ENCODE data around the gene KIRREL2. TPM values are rescaled to one million over a fixed set of nuclear protein-coding genes. Genes with fewer than 3 reads are reported as not detected.

KIRREL2 gene
- total RNA-seq, 2 donors from 2014 or later, result 1.2 TPM; not detected in 1

DNA sequence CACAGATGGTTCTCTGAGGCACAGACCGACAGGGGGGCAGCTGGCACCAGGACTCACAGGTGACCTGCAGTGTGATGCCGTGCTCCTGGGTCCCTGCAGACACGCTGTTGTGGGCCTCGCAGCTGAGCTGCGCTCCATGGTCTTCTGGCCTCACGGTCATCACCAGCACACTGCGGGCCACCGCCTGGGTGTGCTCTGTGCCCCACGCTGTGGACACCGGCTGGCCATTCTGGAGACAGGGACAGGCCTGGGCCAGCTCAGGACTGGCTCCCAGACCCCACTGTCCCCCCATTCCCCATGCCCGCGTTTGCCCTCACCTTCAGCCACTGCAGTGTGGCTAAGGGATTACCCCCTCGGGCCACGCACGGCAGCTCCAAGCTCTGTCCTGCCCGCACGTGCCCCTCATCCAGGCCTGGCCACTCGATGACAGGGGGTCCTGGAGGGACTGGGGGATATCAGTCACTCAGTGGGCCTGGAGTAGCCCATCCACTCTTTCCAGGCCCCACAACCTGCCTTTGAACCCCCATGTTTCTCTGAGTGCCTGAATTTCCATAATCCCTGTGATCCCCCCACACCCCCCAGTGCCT is 7.7 kb upstream of the KIRREL2 start:
- H3K9me3 ChIP-seq, result no peaks in the 10 kb centered on the region
- TF ChIP-seq POLR2AphosphoS5 (IDR thresholded peaks at IDR 0.05) (no peak), POLR2A (IDR thresholded peaks at IDR 0.05) (no peak)
- TF ChIP-seq, protein P1, sequence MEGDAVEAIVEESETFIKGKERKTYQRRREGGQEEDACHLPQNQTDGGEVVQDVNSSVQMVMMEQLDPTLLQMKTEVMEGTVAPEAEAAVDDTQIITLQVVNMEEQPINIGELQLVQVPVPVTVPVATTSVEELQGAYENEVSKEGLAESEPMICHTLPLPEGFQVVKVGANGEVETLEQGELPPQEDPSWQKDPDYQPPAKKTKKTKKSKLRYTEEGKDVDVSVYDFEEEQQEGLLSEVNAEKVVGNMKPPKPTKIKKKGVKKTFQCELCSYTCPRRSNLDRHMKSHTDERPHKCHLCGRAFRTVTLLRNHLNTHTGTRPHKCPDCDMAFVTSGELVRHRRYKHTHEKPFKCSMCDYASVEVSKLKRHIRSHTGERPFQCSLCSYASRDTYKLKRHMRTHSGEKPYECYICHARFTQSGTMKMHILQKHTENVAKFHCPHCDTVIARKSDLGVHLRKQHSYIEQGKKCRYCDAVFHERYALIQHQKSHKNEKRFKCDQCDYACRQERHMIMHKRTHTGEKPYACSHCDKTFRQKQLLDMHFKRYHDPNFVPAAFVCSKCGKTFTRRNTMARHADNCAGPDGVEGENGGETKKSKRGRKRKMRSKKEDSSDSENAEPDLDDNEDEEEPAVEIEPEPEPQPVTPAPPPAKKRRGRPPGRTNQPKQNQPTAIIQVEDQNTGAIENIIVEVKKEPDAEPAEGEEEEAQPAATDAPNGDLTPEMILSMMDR (IDR thresholded peaks at IDR 0.05), result no peak
- 91% methylated on average over 18 of the region's 18 CpGs for WGBS
- no peak overlapping the region for H3K4me3 ChIP-seq
- peaks cover 13% of the 10 kb centered on the region for H3K27me3 ChIP-seq (replicated peaks; ENCODE audit: insufficient read depth)
- no peaks in the 10 kb centered on the region for H3K36me3 ChIP-seq
- H3K27ac ChIP-seq, result no peak overlapping the region
- intact Hi-C loops (cut with DNase I), result no loop called here
- peaks cover 3% of the 10 kb centered on the region for H3K4me1 ChIP-seq (replicated peaks)
- no peak for DNase-seq (ENCODE audit: low spot score)

GRCh38 chr19:35851213-35852028 is 5.3 kb upstream of the KIRREL2 start:
- peaks cover 7% of the 10 kb centered on the region for H3K27me3 ChIP-seq (replicated peaks; ENCODE audit: insufficient read depth)
- WGBS, result 51% methylated on average over 32 of the region's 32 CpGs

DNA sequence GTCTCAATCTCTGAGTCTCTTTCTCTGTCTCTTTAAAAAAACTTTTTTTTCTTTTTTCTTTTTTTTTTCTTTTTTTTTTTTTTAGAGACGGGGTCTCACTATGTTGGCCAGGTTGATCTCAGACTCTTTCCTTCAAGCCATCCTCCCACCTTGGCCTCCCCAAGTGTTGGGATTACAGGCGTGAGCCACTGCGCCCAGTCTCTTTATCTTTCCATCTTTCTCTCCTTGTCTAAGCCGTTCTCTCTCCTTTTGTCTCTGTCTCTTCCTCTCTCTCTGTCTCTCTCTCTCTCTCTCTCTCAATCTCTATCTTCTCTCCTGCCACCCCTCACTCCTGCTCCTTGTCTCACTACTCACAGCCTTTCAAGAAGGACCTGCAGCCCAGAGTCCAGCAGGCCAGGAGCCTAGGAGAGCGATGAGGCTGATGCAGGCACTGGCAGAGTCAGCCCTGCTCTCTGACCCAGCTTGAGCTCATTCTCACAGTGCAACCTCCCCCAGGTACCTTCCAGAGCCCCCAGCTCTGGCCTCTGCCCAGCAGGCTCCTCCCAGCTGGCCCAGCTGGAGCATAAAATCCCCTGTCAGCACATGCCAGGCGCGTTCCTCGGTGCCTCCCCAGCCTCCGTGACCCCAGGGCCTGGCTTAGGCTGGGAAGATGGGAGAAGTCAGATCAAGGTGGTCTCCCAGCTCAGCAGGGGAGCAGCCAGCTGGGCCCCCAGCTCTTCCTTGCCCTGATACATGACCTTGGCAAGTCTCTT is 4.5 kb upstream of the KIRREL2 start, which contains the start of gene NPHS1:
Gene NPHS1, minus strand, starts transcription at position 476 of the 752 bp plus-strand sequence. CDS start 667 bp downstream, outside the sequence.
- Histone ChIP-seq H3K27me3 (replicated peaks; ENCODE audit: insufficient read depth) (peaks cover 7% of the 10 kb centered on the region), H3K4me3 (no peak within 1 kb of the TSS), H3K27ac (no peak within 1 kb of the TSS), H3K9me3 (no peaks in the 10 kb centered on the region), H3K36me3 (no peaks in the 10 kb centered on the region), H3K4me1 (replicated peaks) (no peaks in the 10 kb centered on the region)
- no peak for TF ChIP-seq POLR2A (IDR thresholded peaks at IDR 0.05)
- TF ChIP-seq, protein P1 (IDR thresholded peaks at IDR 0.05), result no peak
- no peak for TF ChIP-seq POLR2AphosphoS5 (IDR thresholded peaks at IDR 0.05)
- 46% methylated on average over 9 of the region's 9 CpGs for WGBS
- intact Hi-C loops (cut with DNase I), result no loop called here
- no peak for DNase-seq (ENCODE audit: low spot score)

More at GRCh38 chr19:35851213-35852028, 5.3 kb upstream of the KIRREL2 start:
- no peak overlapping the region for H3K4me3 ChIP-seq
- no peaks in the 10 kb centered on the region for H3K9me3 ChIP-seq
- no peak for DNase-seq (ENCODE audit: low spot score)
- H3K27ac ChIP-seq, result no peak overlapping the region
- no peaks in the 10 kb centered on the region for H3K36me3 ChIP-seq
- TF ChIP-seq, protein P1 (IDR thresholded peaks at IDR 0.05), result no peak
- TF ChIP-seq POLR2AphosphoS5 (IDR thresholded peaks at IDR 0.05) (no peak), POLR2A (IDR thresholded peaks at IDR 0.05) (no peak)
- no peaks in the 10 kb centered on the region for H3K4me1 ChIP-seq (replicated peaks)
- intact Hi-C loops (cut with DNase I), result no loop called here

- no peak for DNase-seq (ENCODE audit: low spot score)
- TF ChIP-seq, protein P1 (IDR thresholded peaks at IDR 0.05), result no peak
- TF ChIP-seq POLR2A (IDR thresholded peaks at IDR 0.05), result no peak
- TF ChIP-seq POLR2AphosphoS5 (IDR thresholded peaks at IDR 0.05), result no peak
- Histone ChIP-seq H3K27ac (no peak overlapping the region), H3K4me1 (replicated peaks) (no peaks in the 10 kb centered on the region), H3K36me3 (no peaks in the 10 kb centered on the region), H3K27me3 (replicated peaks; ENCODE audit: insufficient read depth) (peaks cover 7% of the 10 kb centered on the region), H3K4me3 (no peak overlapping the region), H3K9me3 (no peaks in the 10 kb centered on the region)
- 69% methylated on average over 8 of the region's 8 CpGs for WGBS
- intact Hi-C loops (cut with DNase I), result no loop called here
Measured at GRCh38 chr19:35853038-35853756, 3.5 kb upstream of the KIRREL2 start.

Measured in prostate gland (tissue), 2 donors.